ENCODE results near the gene DHFR.

- TF ChIP-seq POLR2A (IDR thresholded peaks at IDR 0.05) (no peak), CTCF (IDR thresholded peaks at IDR 0.05) (no peak)
These were observed 520 bp upstream of the DHFR start for GRCh38 chr5:80655231-80655774.

Data from esophagus squamous epithelium (tissue), 4 donors.